Measurements from ENCODE around the gene KIAA1671. TPM values are rescaled to one million over a fixed set of nuclear protein-coding genes. Genes with fewer than 3 reads are reported as not detected.
A peak's percentile ranks its signal among the peaks of the same experiment; 100 is the strongest.

KIAA1671 gene
- total and polyA plus RNA-seq, 2 of the 13 experiments (the other 11 are each of a cell fraction or from before 2014, with no cell fraction given): 13.5 to 13.6 TPM

- TF ChIP-seq, protein P1, sequence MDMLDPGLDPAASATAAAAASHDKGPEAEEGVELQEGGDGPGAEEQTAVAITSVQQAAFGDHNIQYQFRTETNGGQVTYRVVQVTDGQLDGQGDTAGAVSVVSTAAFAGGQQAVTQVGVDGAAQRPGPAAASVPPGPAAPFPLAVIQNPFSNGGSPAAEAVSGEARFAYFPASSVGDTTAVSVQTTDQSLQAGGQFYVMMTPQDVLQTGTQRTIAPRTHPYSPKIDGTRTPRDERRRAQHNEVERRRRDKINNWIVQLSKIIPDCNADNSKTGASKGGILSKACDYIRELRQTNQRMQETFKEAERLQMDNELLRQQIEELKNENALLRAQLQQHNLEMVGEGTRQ (IDR thresholded peaks at IDR 0.05; ENCODE audit: low read depth, low read length): no peak
- TF ChIP-seq, protein P1 (CRISPR knock-in tag; IDR thresholded peaks at IDR 0.05; ENCODE audit: borderline replicate concordance): peak; percentile 90; the same call in 1 of the 2 replicates
- 0 out of 2 replicates have a peak, but pooled peaks have one; percentile 23 for TF ChIP-seq CBFB (CRISPR knock-in tag; IDR thresholded peaks at IDR 0.05)
- TF ChIP-seq ZNF3 (CRISPR knock-in tag; IDR thresholded peaks at IDR 0.05): no peak
- no peak for TF ChIP-seq HDAC6 (IDR thresholded peaks at IDR 0.05; ENCODE audit: low read depth, low read length)
- TF ChIP-seq MYC (CRISPR knock-in tag; IDR thresholded peaks at IDR 0.05; ENCODE audit: borderline replicate concordance): no peak; the same call in 1 of the 2 replicates
- TF ChIP-seq SALL1 (CRISPR knock-in tag; IDR thresholded peaks at IDR 0.05): peak; percentile 61
- TF ChIP-seq PITX1 (CRISPR knock-in tag; IDR thresholded peaks at IDR 0.05): no peak
- no peak for TF ChIP-seq ZNF367 (CRISPR knock-in tag; IDR thresholded peaks at IDR 0.05; ENCODE audit: borderline replicate concordance)
- TF ChIP-seq RBAK (CRISPR knock-in tag; IDR thresholded peaks at IDR 0.05): no peak
- no peak for TF ChIP-seq TMF1 (CRISPR knock-in tag; IDR thresholded peaks at IDR 0.05; ENCODE audit: low read depth)
- peak; percentile 86; the same call in 1 of the 2 replicates for TF ChIP-seq ZBTB7B (CRISPR knock-in tag; IDR thresholded peaks at IDR 0.05)
- no peak for TF ChIP-seq ZSCAN29 (CRISPR knock-in tag; conservative IDR thresholded peaks at IDR 0.05)
- TF ChIP-seq E2F5 (CRISPR knock-in tag; conservative IDR thresholded peaks at IDR 0.05): no peak
- no peak for TF ChIP-seq KLF12 (CRISPR knock-in tag; IDR thresholded peaks at IDR 0.05; ENCODE audit: borderline replicate concordance)
- TF ChIP-seq ZNF512B (CRISPR knock-in tag; IDR thresholded peaks at IDR 0.05; ENCODE audit: borderline replicate concordance): no peak
- TF ChIP-seq, protein P2, sequence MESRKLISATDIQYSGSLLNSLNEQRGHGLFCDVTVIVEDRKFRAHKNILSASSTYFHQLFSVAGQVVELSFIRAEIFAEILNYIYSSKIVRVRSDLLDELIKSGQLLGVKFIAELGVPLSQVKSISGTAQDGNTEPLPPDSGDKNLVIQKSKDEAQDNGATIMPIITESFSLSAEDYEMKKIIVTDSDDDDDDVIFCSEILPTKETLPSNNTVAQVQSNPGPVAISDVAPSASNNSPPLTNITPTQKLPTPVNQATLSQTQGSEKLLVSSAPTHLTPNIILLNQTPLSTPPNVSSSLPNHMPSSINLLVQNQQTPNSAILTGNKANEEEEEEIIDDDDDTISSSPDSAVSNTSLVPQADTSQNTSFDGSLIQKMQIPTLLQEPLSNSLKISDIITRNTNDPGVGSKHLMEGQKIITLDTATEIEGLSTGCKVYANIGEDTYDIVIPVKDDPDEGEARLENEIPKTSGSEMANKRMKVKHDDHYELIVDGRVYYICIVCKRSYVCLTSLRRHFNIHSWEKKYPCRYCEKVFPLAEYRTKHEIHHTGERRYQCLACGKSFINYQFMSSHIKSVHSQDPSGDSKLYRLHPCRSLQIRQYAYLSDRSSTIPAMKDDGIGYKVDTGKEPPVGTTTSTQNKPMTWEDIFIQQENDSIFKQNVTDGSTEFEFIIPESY (CRISPR knock-in tag; IDR thresholded peaks at IDR 0.05): no peak
- no peak for TF ChIP-seq ZBTB26 (CRISPR knock-in tag; IDR thresholded peaks at IDR 0.05; ENCODE audit: borderline replicate concordance)
- no peak for TF ChIP-seq SP140L (CRISPR knock-in tag; IDR thresholded peaks at IDR 0.05; ENCODE audit: borderline replicate concordance)
Observed at GRCh38 chr22:25110846-25111578, 158.5 kb downstream of the KIAA1671 start (continued).
